Limb (tissue), 2 donors: ENCODE results near the gene TBCA.
A peak's percentile ranks its signal among the peaks of the same experiment; 100 is the strongest.

Experiments used
- DNase-seq, 2 donors: peaks; one replicate each; pipeline ENCODE4 v3.0.0-alpha.2; 2016; ENCODE audit errors: extremely low spot score in 2 of 2

Gene TBCA

DNA sequence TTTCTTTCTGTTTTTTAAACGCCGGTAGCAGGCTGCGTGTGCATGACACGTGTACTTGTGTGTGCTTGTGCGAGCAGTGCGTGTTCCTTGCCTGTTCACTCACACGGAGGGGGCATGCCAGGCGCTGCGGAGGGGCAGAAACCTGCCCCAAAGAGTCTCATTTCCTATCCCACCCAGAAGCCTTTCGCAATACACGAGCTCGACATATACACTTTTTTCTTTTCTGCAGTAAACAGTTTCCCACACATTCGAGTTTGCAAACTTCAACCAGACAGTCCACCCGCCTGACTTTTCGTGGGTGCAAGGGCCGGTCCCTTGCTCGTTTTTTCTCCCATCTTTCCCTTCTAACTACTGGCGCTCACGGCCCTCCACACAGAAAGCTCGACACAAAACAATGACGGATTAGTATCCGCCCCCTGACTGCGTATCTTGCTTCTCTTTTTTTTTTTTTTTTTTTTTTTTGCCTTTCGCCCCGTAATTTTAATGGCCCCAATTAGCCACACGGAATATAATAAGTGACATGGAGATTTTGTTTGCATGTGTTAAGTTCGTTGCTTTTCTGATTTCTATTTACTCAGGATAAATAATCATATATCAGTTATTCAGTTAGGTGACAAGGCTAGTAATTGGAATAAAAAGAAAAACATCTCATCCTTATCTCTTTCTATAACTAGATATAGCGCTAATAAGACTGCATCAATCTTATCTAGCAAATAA lies 132.3 kb downstream of the TBCA start:
- DNase-seq: no peak

DNA sequence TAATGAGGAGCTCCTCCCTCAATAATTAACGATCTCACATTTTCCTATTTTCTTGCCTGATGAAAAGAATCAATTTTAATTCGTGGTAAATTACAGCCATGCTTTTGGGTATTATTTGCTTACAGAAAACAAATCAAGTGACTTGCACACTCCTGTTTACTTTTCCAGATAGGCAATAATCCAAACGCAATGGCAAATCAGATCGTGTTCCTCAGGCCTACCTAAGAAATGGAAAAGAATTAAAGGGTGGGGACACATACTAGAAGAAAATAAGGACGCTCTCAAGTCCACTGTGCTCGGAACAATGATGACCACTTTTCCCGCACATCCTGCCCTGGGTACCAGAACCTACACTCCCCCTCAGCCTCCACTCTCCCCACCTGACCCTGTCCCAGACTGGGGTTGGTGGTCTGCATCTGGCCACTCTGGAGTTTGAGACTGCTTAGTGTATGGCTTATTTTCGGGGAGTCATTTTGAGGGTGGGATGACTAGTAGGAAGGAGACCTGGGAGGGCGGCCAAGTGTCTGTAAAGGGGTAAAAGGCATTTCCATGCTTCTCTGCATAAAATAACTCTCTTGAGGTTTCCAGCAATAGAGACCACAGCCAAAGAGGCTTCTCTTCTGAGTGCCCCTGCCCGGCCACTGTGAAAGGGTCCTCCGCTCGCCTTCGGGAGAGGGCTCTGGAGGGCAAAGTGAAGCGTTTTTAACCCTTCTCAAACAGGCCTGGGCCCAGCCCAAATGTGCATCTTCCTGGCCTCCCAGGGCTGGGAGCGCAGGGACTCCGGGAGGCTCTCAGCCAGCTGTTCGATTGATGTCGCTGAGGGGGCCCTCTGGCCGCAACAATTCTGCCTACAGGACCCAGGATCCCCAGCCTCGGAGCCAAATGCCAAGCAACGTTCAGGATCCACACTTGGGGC lies 133.1 kb downstream of the TBCA start:
- DNase-seq: peak in 1 of 2 donors; percentile 52

DNA sequence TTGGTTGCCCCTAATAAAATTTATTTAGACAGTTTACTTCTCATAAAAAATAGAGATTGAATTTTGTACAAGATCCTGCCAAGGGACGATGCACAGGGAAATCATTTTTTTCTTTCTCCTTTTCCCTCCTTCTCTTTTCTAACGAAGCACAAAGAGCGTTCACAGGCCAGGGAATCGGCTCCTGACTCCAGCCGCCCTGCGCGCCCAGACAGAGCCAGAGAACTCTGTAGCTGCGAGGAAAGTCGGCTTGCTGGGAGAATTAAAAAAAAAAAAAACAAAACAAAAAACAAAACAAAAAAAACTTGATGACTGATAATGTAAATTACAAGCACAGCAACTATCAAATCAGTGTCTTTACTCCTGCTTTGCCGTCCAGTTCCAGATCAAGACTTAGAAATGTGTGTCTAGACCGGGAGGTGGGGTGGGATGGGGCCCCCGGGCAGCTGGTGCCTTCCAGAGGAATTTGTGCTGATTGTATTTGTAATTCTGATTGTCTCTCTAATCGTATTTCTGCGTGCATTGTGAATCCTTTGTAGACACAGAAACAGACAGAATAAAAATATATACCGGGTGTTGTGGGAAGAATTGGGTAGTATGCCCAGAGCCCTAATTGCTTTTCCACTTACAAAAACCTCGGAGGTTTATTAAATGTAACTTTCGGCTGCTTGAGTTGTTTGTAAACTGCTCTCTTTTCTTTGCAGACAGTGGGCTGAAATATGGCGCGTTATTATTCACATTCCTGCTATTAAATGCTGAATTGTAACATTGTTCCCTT lies 134.0 kb downstream of the TBCA start:
- DNase-seq: no peak

DNA sequence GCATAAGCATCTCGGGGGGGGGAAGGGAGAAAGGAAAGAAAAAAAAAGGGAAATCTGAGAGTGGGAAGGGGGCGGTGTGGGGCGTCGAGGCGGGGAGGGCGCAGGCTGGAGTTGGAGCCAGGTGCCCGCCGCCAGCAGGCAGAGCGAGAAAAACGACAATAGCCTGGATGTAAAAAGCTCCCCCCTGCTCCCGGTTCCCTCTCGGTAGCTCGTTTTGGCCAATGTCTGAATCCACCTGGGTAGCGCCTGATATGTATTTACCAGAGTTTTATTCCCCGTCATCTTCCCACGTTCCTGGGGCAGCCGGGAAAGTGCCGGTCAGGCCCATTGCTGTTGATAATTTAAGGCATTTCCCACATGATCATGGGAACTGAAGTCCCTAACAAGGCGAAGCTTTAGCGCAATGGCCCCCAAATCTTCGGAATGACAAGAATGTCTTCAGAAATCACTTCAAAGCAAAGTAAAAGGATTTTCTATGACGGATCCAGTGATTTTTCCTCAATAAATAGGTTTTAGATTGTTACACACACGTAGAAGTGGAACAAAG lies 134.7 kb downstream of the TBCA start:
- DNase-seq: peak in 1 of 2 donors; percentile 47
